Activated T-helper 2 cell treated with anti-CD3 and anti-CD28 coated beads, Interferon-gamma antibody, Interleukin-2, Interleukin-4, amounts not matched to agents 10 μg/mL and 5 μg/mL and 100 μg/mL, durations not matched to agents 14 hours and 24 hours and 36 hours (primary cell): ENCODE measurements around the gene RBL2. TPM values are rescaled to one million over a fixed set of nuclear protein-coding genes. Genes with fewer than 3 reads are reported as not detected.
"Not testable (repeated sequence)": the region's sequence is repeated elsewhere in the genome, so short reads cannot be mapped to it uniquely, and the experiment has no call there.

Experiments used
- DNase-seq: peaks from one replicate; pipeline ENCODE4 v3.0.0; 2021; ENCODE audit warnings: low spot score
- H3K27ac Mint-ChIP-seq: one replicate; pipeline ENCODE4 v1.8.0; 2021; ENCODE audit warnings: mixed read lengths
- H3K27me3 Mint-ChIP-seq: one replicate; pipeline ENCODE4 v1.8.0; 2021; ENCODE audit warnings: low read depth, mixed read lengths
- H3K36me3 Mint-ChIP-seq: one replicate; pipeline ENCODE4 v1.8.0; 2021; ENCODE audit warnings: low read depth, mixed read lengths
- H3K4me1 Mint-ChIP-seq: one replicate; pipeline ENCODE4 v1.8.0; 2021; ENCODE audit warnings: low read depth, mixed read lengths
- H3K4me3 Mint-ChIP-seq: one replicate; pipeline ENCODE4 v1.8.0; 2021; ENCODE audit warnings: low read depth, mild to moderate bottlenecking, moderate library complexity, mixed read lengths
- H3K9me3 Mint-ChIP-seq: one replicate; pipeline ENCODE4 v1.8.0; 2021; ENCODE audit warnings: mixed read lengths
- intact Hi-C: fragments of 100-400 bp; cut with micrococcal nuclease; formaldehyde crosslinking; loops from one replicate; pipeline ENCODE4 v1.15.1; 2023
- total RNA-seq: library from RNA; stranded (reverse); gene quantifications from 2 replicates; pipeline ENCODE4 v1.2.3, GENCODE V29; 2022

Gene RBL2
- total RNA-seq, 1 donor from 2014 or later, result 69.5 TPM

DNA sequence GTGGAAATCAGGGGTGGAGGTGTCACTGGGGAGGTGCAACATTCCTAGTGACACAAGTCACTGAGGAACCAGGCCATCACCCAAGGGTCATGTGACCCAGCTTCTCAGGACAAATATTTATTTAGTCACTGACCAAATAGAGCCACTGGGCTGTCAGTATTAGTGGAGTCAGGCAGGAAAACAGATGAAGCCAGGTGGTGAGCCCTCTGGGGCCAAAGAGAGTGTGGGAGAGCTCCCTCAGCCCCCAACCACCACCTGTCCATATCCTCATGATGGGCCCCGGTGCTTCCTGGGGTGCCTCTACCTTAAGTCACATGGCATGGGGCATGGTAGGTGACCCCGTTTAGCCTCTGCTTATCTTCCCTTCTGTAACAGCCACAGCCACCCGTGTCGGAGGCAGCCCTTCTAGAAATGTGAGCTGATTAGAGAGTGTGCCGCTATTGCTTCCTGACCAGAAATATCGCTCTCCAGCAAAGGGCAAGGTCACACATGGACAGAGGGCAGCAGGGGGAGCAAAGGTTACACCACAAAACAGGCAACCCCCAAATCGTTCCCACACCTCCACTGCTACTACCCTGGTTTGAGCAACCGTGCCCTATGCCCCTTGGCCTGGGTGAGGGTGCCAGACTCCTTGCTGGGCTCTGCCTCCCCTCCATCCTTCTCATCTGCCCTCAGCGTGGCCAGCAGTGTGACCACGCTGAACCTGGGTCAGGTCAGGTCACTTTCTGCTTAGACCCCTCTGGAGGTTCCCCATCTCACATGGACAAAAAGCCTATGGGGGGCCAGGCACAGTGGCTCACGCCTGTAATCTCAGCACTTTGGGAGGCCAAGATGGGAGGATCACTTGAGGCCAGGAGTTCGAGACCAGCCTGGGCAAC lies 77.4 kb downstream of the RBL2 start:
- Mint-ChIP-seq H3K4me1 (peaks cover 28% of the 10 kb centered on the region), H3K27ac (no peak overlapping the region), H3K27me3 (no peaks in the 10 kb centered on the region), H3K4me3 (no peak overlapping the region), H3K9me3 (peaks cover 8% of the 10 kb centered on the region), H3K36me3 (peaks cover 6% of the 10 kb centered on the region)
- DNase-seq, result no peak
- intact Hi-C loops, result loop anchor here (2.0 kb wide), 1 partner anchor 77 kb away; the partner anchor contains the start of gene RBL2

DNA sequence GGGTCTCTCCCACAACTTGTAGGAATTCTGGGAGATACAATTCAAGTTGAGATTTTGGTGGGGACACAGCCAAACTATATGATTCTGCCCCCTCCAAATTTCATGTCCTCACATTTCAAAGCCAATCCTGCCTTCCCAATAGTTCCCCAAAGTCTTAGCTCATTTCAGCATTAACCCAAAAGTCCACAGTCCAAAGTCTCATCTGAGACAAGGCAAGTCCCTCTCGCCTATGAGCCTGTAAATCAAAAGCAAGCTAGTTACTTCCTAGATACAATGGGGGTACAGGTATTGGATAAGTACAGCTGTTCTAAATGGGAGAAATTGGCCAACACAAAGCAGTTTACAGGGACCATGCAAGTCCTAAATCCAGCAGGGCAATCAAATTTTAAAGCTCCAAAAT lies 78.5 kb downstream of the RBL2 start:
- intact Hi-C loops, H3K27me3 Mint-ChIP-seq, H3K4me3 Mint-ChIP-seq, H3K27ac Mint-ChIP-seq, H3K9me3 Mint-ChIP-seq, H3K36me3 Mint-ChIP-seq, DNase-seq: not testable (repeated sequence)
- peaks cover 36% of the 10 kb centered on the region for H3K4me1 Mint-ChIP-seq

DNA sequence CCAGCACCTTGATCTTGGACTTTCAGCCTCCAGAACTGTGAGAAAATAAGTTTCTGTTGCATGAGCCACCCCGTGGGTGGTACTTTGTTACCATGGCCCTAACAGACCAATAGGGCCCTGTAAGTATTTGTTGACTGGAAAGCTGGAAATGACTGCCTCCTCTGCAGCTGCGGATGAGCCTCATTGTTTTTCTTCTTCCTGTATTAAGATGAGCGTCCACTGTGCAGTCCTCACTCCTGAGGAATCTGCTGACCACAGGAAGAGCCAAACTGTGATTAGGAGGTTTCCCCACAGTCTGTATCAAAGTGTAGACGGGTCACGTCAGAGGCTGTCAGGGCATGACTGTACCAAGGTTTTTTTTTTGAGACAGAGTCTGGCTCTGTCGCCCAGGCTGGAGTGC lies 81.0 kb downstream of the RBL2 start:
- Mint-ChIP-seq H3K36me3 (peaks cover 10% of the 10 kb centered on the region), H3K27me3 (no peaks in the 10 kb centered on the region), H3K9me3 (peaks cover 8% of the 10 kb centered on the region), H3K4me1 (peaks cover 55% of the 10 kb centered on the region), H3K4me3 (no peak overlapping the region), H3K27ac (no peak overlapping the region)
- DNase-seq, result no peak
- intact Hi-C loops, result no loop called here

DNA sequence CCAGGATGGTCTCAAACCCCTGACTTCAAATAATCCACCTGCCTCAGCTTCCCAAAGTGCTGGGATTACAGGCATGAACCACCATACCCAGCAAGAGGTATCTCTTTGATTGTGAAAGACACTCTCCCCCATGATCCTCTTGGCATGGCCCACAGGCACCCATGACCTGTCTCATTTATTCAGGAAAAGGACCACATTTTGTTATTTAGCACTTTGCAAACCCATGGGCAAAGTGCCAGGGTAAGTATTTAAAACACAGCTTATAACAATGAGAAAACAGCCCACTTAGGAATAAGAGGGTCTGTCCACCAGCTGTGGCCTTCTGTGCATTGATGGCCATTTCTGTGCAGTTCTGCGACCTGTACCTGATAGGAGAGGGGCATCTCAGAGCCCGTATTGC lies 81.5 kb downstream of the RBL2 start:
- DNase-seq, result no peak
- no peaks in the 10 kb centered on the region for H3K27me3 Mint-ChIP-seq
- H3K36me3 Mint-ChIP-seq, result peaks cover 10% of the 10 kb centered on the region
- no peak overlapping the region for H3K27ac Mint-ChIP-seq
- peaks cover 53% of the 10 kb centered on the region for H3K4me1 Mint-ChIP-seq
- peaks cover 8% of the 10 kb centered on the region for H3K9me3 Mint-ChIP-seq
- no peak overlapping the region for H3K4me3 Mint-ChIP-seq
- intact Hi-C loops, result no loop called here

DNA sequence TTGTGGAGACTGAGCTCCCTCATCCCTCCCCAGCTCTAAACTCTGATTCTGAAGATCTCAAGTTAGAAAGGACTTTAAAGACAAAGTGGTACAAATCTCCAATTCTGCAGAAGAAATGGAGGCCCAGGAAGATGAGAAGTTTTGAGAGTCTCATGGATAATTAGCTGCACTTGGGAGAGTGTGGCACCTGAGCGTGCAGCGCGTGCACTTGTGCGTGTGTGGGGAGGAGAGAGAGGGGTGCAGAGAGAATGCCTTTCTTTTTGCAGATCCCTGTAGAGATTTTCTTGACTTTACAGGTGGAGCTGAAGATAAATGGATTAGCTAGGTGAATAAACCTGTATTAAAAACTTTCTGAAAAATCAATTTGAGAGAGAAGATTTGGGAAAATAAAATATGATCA lies 83.6 kb downstream of the RBL2 start:
- H3K4me3 Mint-ChIP-seq, result peak overlapping the region; percentile 31
- DNase-seq, result no peak
- H3K4me1 Mint-ChIP-seq, result peaks cover 47% of the 10 kb centered on the region
- H3K36me3 Mint-ChIP-seq, result peaks cover 10% of the 10 kb centered on the region
- H3K9me3 Mint-ChIP-seq, result peaks cover 8% of the 10 kb centered on the region
- H3K27ac Mint-ChIP-seq, result no peak overlapping the region
- no peaks in the 10 kb centered on the region for H3K27me3 Mint-ChIP-seq
- intact Hi-C loops, result loop anchor here (1.0 kb wide), 3 partner anchors 17 to 62 kb away; no protein-coding TSS in a partner anchor

DNA sequence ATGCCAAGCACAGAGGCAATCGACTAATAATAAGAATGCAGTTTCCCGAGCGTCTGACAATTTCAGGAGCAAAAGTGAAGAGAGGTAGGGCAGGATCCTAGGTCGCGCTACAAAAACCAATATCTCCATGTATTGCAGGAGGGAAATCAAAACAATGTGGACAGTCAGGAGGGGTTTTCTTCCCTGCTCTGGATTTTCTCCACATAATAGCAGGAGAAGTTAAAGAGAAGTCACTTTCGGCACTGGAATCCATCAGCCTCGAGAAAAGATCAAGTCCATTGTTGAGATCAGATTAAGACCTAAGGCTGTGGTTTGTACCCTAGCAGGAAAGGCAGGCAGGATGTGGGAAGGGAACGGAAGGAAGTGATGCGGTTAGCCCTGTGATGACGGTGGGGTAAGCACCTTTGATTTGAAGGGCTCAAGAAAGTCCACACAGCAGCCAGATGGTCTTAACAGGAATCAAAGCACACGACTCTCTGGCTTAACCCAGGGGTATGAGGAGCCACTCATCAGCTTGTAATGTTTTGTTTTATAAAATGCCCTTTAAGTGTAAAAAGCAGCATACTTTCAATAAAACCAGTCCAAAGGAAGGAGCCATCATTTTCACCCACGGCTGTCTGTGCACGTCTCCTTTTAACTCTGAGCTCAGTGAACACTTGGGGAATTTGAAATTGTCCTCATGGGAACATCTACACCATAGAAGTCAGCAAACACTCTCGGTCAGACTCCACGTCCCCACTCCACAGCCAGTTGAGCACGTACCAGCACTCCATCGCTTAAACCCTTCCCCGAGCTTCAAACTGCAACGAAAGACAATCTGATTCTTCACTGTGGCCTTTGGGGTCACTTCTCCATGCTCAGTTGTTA lies 84.5 kb downstream of the RBL2 start:
- intact Hi-C loops, result loop anchor here (1.0 kb wide), 2 partner anchors 17 to 62 kb away; no protein-coding TSS in a partner anchor
- Mint-ChIP-seq H3K36me3 (peaks cover 10% of the 10 kb centered on the region), H3K4me1 (peaks cover 47% of the 10 kb centered on the region), H3K9me3 (peaks cover 7% of the 10 kb centered on the region), H3K4me3 (peak overlapping the region; percentile 66), H3K27ac (peak overlapping the region; percentile 62), H3K27me3 (no peaks in the 10 kb centered on the region)
- peak; percentile 83 for DNase-seq

DNA sequence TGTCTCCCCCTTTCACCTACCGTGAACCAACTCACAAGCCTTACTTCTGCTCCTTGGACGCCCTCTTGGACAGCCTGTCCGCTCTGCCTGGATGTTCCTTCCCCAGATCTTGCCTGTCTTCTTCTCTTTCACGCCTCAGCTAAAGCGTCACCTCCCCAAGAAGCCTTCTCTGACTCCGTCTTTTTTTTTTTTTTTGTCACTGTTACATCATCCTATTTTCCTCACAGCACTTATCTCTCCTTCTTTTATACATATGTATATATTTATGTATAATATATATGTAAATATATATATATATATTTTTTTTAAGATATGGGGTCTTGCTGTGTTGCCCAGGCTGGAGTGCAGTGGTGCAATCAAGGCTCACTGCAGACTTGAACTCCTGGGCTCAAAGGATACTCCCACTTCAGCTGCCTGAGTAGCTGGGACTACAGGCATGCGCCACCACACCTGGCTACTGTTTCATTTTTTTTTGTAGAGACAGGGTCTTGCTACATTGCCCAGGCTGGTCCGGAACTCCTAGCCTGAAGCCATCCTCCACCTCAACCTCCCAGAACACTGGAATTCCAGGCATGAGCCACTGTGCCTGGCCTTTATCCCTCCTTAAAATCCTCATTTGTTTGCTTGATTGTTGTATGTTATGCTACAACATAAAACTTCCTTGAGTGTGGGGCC lies 85.3 kb downstream of the RBL2 start:
- Mint-ChIP-seq H3K27ac (peak overlapping the region; percentile 62), H3K4me1 (peaks cover 43% of the 10 kb centered on the region), H3K4me3 (peak overlapping the region; percentile 66), H3K27me3 (no peaks in the 10 kb centered on the region), H3K9me3 (no peaks in the 10 kb centered on the region), H3K36me3 (peaks cover 4% of the 10 kb centered on the region)
- intact Hi-C loops, result no loop called here
- no peak for DNase-seq

DNA sequence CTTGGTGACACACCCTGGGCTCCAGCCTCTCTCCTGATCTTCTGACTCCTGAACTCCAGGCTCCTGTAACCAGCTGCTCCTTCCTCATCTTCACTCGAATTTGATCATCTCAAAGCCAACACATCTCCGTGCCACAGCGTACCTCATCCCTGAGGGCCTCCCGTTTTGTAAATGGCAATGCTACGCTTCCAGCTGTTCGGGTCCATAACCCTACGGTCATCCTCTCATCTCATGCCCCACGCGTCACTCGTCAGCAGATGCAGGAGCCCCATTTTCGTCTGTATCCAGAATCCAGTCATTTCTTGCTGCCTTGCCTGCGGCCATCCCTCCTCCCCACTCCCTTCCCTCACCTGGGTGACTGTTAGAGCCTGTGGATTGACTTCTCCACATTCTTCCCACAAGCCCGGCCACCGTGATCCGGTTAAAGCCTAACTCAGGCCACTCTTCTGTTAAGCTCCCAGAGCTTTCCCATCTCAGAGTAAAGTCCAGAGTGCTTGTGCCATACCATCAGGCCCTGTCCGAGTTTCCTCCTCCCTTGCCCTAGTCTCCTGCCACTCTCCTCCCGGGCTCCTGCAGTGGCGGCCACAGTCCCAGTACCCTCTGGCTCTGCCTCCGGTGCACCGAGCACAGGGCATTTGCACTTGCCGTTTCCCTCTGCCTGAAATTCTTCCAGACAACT lies 89.0 kb downstream of the RBL2 start:
- Mint-ChIP-seq H3K27me3 (no peaks in the 10 kb centered on the region), H3K4me3 (no peak overlapping the region), H3K4me1 (peaks cover 24% of the 10 kb centered on the region), H3K9me3 (no peaks in the 10 kb centered on the region), H3K27ac (no peak overlapping the region), H3K36me3 (peaks cover 4% of the 10 kb centered on the region)
- intact Hi-C loops, result no loop called here
- no peak for DNase-seq

DNA sequence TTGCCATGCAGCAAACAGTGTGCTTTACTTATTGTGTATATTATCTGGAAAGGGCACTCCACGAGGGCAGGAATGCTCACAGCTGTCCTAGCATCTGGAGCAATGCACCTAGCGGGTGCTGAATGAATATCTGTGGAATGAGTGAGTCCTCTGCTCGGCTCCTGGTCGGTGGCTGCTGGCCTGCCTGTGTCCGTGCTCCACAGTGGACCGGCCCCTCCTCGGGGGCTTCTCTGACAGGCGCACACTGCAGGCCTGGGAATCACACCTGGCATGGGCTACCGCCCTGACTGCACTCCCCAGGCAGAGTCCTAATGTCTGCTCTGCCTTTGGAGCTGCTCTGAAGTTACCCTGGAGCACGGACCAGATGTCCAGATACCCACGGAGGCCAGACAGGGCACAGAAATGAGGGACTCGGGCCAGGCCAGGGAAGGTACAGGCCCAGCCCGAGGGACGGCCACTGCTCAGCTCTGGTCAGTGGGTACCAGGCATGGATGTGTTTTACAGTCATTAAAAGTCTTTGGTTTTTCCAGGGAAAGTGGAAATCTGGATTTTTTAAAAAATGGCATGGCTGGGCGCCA lies 89.8 kb downstream of the RBL2 start:
- intact Hi-C loops, result no loop called here
- DNase-seq, result no peak
- Mint-ChIP-seq H3K4me1 (peaks cover 16% of the 10 kb centered on the region), H3K27me3 (no peaks in the 10 kb centered on the region), H3K9me3 (no peaks in the 10 kb centered on the region), H3K27ac (no peak overlapping the region), H3K36me3 (peaks cover 4% of the 10 kb centered on the region), H3K4me3 (no peak overlapping the region)

DNA sequence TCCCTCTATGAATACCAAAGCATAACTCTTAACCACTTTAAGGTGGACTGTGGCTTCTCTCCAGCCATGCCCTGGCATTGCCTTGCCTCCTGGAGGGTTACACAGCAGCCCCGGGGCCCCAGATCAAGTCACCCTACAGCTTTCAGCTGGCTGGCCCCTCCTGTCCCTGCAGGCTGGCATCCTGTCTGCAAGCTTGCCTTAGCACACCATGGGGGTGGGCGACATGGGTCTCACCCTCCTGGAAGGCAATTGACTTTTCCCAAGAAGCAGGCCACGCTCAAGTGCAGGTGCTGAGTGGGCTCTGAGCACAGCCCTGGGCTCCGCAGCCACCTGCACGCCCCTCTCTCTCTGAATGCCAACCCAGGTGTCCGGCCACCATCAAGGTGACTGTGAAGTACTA lies 94.5 kb downstream of the RBL2 start:
- no peak for DNase-seq
- no peaks in the 10 kb centered on the region for H3K36me3 Mint-ChIP-seq
- no peaks in the 10 kb centered on the region for H3K27me3 Mint-ChIP-seq
- H3K4me3 Mint-ChIP-seq, result no peak overlapping the region
- no peaks in the 10 kb centered on the region for H3K4me1 Mint-ChIP-seq
- H3K9me3 Mint-ChIP-seq, result no peaks in the 10 kb centered on the region
- no peak overlapping the region for H3K27ac Mint-ChIP-seq
- intact Hi-C loops, result no loop called here

DNA sequence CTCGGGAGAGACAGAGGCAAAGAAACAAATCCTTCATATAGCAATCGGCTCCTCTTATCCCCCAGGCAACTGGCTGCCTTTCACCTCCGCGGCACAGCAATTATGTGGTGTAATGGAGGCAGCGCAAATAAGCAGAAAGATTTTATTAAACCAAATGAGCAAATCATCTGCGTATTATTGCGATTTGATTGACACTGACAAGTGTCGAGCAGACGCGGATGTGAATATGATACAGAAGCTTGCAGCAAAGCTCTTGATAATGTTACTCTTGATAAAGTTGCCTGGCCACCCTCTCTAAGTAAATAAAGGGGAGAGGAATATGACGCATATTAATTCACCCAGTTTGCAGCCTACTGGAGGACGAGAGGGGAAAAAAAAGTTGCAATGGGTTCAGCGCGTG lies 95.2 kb downstream of the RBL2 start:
- Mint-ChIP-seq H3K27me3 (no peaks in the 10 kb centered on the region), H3K9me3 (no peaks in the 10 kb centered on the region), H3K36me3 (no peaks in the 10 kb centered on the region), H3K4me1 (peaks cover 7% of the 10 kb centered on the region), H3K27ac (no peak overlapping the region), H3K4me3 (no peak overlapping the region)
- no peak for DNase-seq
- intact Hi-C loops, result no loop called here

DNA sequence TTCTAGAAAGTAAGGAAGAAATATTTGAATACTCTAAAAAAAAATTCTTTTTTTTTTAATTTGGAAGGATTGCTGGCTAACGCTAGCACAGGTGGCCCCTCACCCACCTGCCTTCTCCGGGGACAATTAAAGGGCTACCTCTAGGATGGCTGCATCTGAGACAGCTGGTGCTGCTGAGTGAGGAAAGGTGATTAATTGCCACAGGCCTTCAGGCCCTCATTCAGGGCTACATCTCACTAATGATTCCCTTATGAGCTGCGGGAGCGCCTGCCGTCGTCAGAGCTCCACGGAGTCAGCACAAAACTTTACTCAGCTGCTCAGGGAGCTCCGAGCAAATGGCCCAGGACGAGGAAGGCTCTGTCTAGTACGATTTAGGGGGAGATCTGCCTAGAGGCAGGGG lies 95.8 kb downstream of the RBL2 start:
- Mint-ChIP-seq H3K27me3 (no peaks in the 10 kb centered on the region), H3K27ac (no peak overlapping the region), H3K36me3 (no peaks in the 10 kb centered on the region), H3K4me1 (peaks cover 12% of the 10 kb centered on the region), H3K4me3 (no peak overlapping the region), H3K9me3 (no peaks in the 10 kb centered on the region)
- intact Hi-C loops, result no loop called here
- DNase-seq, result no peak
